CD14-positive monocyte (primary cell): ENCODE data around the gene MRTFA. TPM values are rescaled to one million over a fixed set of nuclear protein-coding genes. Genes with fewer than 3 reads are reported as not detected.

Source experiments
- DNase-seq, 3 donors: peaks; one replicate each; pipeline ENCODE4 v3.0.0-alpha.2; 2011 to 2022
- H2AFZ ChIP-seq: 2 replicates; pipeline ENCODE4 v1.6.0; 2012; ENCODE audit warnings: mild to moderate bottlenecking, low read depth, low read length, inconsistent platforms; ENCODE audit not compliant: insufficient read depth, poor library complexity, severe bottlenecking
- H3K27ac ChIP-seq, 2 donors: 1 replicate in 1 of 2; 2 replicates in 1 of 2; pipeline ENCODE4 v1.5.1; 2012 to 2013; ENCODE audit warnings: low read length in 2 of 2, control low read depth in 1 of 2, inconsistent platforms in 1 of 2, low read depth in 1 of 2, mild to moderate bottlenecking in 1 of 2
- H3K27me3 ChIP-seq, 2 donors: one replicate each; pipeline versions ENCODE4 v1.6.0 to v1.6.1; 2011 to 2013; ENCODE audit warnings: low read length in 2 of 2; ENCODE audit not compliant: control insufficient read depth in 2 of 2, insufficient read depth in 2 of 2
- H3K36me3 ChIP-seq, 2 donors: replicated peaks in 1 of 2; 1 replicate in 1 of 2; 2 replicates in 1 of 2; pipeline versions ENCODE4 v1.5.1 to v1.6.1; 2012 to 2013; ENCODE audit warnings: low read length in 2 of 2, control low read depth in 1 of 2, inconsistent platforms in 1 of 2, mild to moderate bottlenecking in 1 of 2; ENCODE audit not compliant: insufficient read depth in 2 of 2, control insufficient read depth in 1 of 2
- H3K4me1 ChIP-seq, 2 donors: 1 replicate in 1 of 2; 2 replicates in 1 of 2; pipeline versions ENCODE4 v1.5.1 to v1.6.1; 2012 to 2013; ENCODE audit warnings: low read length in 2 of 2, control low read depth in 1 of 2, inconsistent platforms in 1 of 2, mild to moderate bottlenecking in 1 of 2, moderate library complexity in 1 of 2; ENCODE audit not compliant: insufficient read depth in 2 of 2, control insufficient read depth in 1 of 2
- H3K4me2 ChIP-seq: replicated peaks from 2 replicates; pipeline ENCODE3; 2012; ENCODE audit warnings: low read length, moderate library complexity, mild to moderate bottlenecking; ENCODE audit not compliant: poor library complexity, severe bottlenecking; ENCODE audit errors: extremely low read depth
- H3K4me3 ChIP-seq, 3 experiments: fragments of 200-600 bp in 1 of 3; sonication (generic) in 1 of 3; replicated peaks in 1 of 3; 1 replicate in 2 of 3; 2 replicates in 1 of 3; pipeline ENCODE4 v1.5.1; 2011 to 2013; ENCODE audit warnings: low read length in 3 of 3, mild to moderate bottlenecking in 3 of 3, control low read depth in 2 of 3, low read depth in 2 of 3, inconsistent platforms in 1 of 3, moderate library complexity in 1 of 3
- H3K79me2 ChIP-seq: 2 replicates; pipeline ENCODE4 v1.6.0; 2012; ENCODE audit warnings: mild to moderate bottlenecking, control low read depth, inconsistent platforms, low read length, moderate library complexity; ENCODE audit not compliant: insufficient read depth
- H3K9ac ChIP-seq: 2 replicates; pipeline ENCODE4 v1.6.0; 2017; ENCODE audit warnings: low read length, mild to moderate bottlenecking; ENCODE audit not compliant: insufficient read depth, poor library complexity, severe bottlenecking
- H3K9me3 ChIP-seq, 2 donors: replicated peaks in 1 of 2; 1 replicate in 1 of 2; 2 replicates in 1 of 2; pipeline versions ENCODE4 v1.5.1 to v1.6.1; 2012 to 2013; ENCODE audit warnings: low read length in 2 of 2, control low read depth in 1 of 2; ENCODE audit not compliant: control insufficient read depth in 1 of 2, insufficient read depth in 1 of 2
- H4K20me1 ChIP-seq: 2 replicates; pipeline ENCODE4 v1.6.0; 2012; ENCODE audit warnings: mild to moderate bottlenecking, low read length, control low read depth, moderate library complexity; ENCODE audit not compliant: insufficient read depth
- H3K27ac Mint-ChIP-seq, 7 donors: one replicate each; pipeline ENCODE4 v1.8.0; 2020; ENCODE audit warnings: mild to moderate bottlenecking in 7 of 7, mixed read lengths in 7 of 7, moderate library complexity in 6 of 7, inconsistent platforms in 2 of 7
- H3K27me3 Mint-ChIP-seq, 3 donors: one replicate each; pipeline ENCODE4 v1.8.0; 2021 to 2022; ENCODE audit warnings: low read depth in 3 of 3, mild to moderate bottlenecking in 3 of 3, mixed read lengths in 3 of 3, moderate library complexity in 3 of 3, inconsistent platforms in 1 of 3
- H3K36me3 Mint-ChIP-seq, 2 donors: one replicate each; pipeline ENCODE4 v1.8.0; 2020; ENCODE audit warnings: mixed read lengths in 2 of 2, inconsistent platforms in 1 of 2, mild to moderate bottlenecking in 1 of 2
- H3K4me1 Mint-ChIP-seq: one replicate; pipeline ENCODE4 v1.8.0; 2020; ENCODE audit warnings: mild to moderate bottlenecking, mixed read lengths
- H3K4me3 Mint-ChIP-seq, 2 donors: one replicate each; pipeline ENCODE4 v1.8.0; 2020; ENCODE audit warnings: mild to moderate bottlenecking in 2 of 2, mixed read lengths in 2 of 2, moderate library complexity in 1 of 2
- H3K9me3 Mint-ChIP-seq, 7 donors: one replicate each; pipeline ENCODE4 v1.8.0; 2020 to 2022; ENCODE audit warnings: mixed read lengths in 7 of 7, mild to moderate bottlenecking in 6 of 7, moderate library complexity in 6 of 7, inconsistent platforms in 2 of 7
- CTCF ChIP-seq: fragments of 200-600 bp; IDR thresholded peaks from one replicate; pipeline ENCODE4 v1.8.0; 2022; ENCODE audit warnings: antibody characterized with exemption, mild to moderate bottlenecking
- WGBS: methylation state at CpG from one replicate; pipeline ENCODE4 v1.1.5; 2013; ENCODE audit warnings: missing lambda C conversion rate; ENCODE audit not compliant: insufficient coverage; 5-methylcytosine and 5-hydroxymethylcytosine counted together
- intact Hi-C, 2 donors: fragments of 100-400 bp; cut with micrococcal nuclease; formaldehyde crosslinking; loops; one replicate each; pipeline versions ENCODE4 v1.15.0 to v1.15.1; 2023
- polyA plus RNA-seq, 3 donors: library from polyadenylated mRNA; depleted of rRNA in 1 of 3; unstranded in 2 of 3; stranded (reverse) in 1 of 3; fragments of 300-500 nt in 2 of 3; fragments of >200 nt in 1 of 3; fragmentation: Illumina TruSeq in 2 of 3; gene quantifications; 1 replicate in 2 of 3; 2 replicates in 1 of 3; pipeline ENCODE4 v1.2.3, GENCODE V29; 2012 to 2021

The MRTFA gene
- polyA plus RNA-seq, 3 donors: 14.1 to 33.8 (median 18.9) TPM

GRCh38 chr22:40651563-40652501, 15.3 kb upstream of the MRTFA start:
- Histone ChIP-seq H3K4me2 (peak overlapping the region; percentile 44), H3K27ac (peak overlapping the region; percentile 68 to 85), H2AFZ (peak overlapping the region; percentile 67), H3K4me3 (peak overlapping the region; percentile 38 to 67 (median 51)), H3K79me2 (no peaks in the 10 kb centered on the region), H3K9me3 (no peaks in the 10 kb centered on the region), H3K4me1 (peaks cover 6 to 16% of the 10 kb centered on the region in 2 donors), H4K20me1 (no peaks in the 10 kb centered on the region), H3K36me3 (no peaks in the 10 kb centered on the region), H3K9ac (peak overlapping the region; percentile 71), H3K27me3 (no peaks in the 10 kb centered on the region)
- H3K27me3 Mint-ChIP-seq: peaks cover 0 to 14% (median 3%) of the 10 kb centered on the region in 3 donors
- H3K4me3 Mint-ChIP-seq: peak overlapping the region; percentile 70 to 85
- intact Hi-C loops: loop anchor here in 1 of 2 donors (10.0 kb wide), 1 partner anchor 243 kb away; no protein-coding TSS in a partner anchor
- peaks cover 0 to 2% (median 0%) of the 10 kb centered on the region in 7 donors for H3K9me3 Mint-ChIP-seq
- H3K36me3 Mint-ChIP-seq: no peaks in the 10 kb centered on the region
- DNase-seq: peak; percentile 89 to 95 (median 91)
- H3K27ac Mint-ChIP-seq: peak overlapping the region; percentile 82 to 95 (median 94)
- TF ChIP-seq CTCF: no peak
- WGBS: 45% methylated on average over 21 of the region's 33 CpGs
- H3K4me1 Mint-ChIP-seq: peaks cover 7% of the 10 kb centered on the region

GRCh38 chr22:40651057-40651456, 14.5 kb upstream of the MRTFA start:
- Mint-ChIP-seq H3K36me3 (no peaks in the 10 kb centered on the region), H3K9me3 (peaks cover 0 to 2% (median 0%) of the 10 kb centered on the region in 7 donors), H3K27me3 (peaks cover 0 to 14% (median 3%) of the 10 kb centered on the region in 3 donors), H3K4me1 (peaks cover 9% of the 10 kb centered on the region), H3K27ac (peak overlapping the region in 5 of 7 donors; percentile 82 to 94 (median 94)), H3K4me3 (no peak overlapping the region)
- H2AFZ ChIP-seq: peak overlapping the region; percentile 67
- H3K9me3 ChIP-seq: no peaks in the 10 kb centered on the region
- peak overlapping the region; percentile 41 for H3K4me2 ChIP-seq
- intact Hi-C loops: loop anchor here in 1 of 2 donors (10.0 kb wide), 1 partner anchor 244 kb away; no protein-coding TSS in a partner anchor
- DNase-seq: no peak
- H3K4me3 ChIP-seq: peak overlapping the region in 1 of 3 experiments; percentile 67
- 80% methylated on average over 1 of the region's 2 CpGs for WGBS
- H3K79me2 ChIP-seq: no peaks in the 10 kb centered on the region
- no peaks in the 10 kb centered on the region for H3K36me3 ChIP-seq
- H3K9ac ChIP-seq: peak overlapping the region; percentile 71
- H4K20me1 ChIP-seq: no peaks in the 10 kb centered on the region
- peaks cover 11 to 21% of the 10 kb centered on the region in 2 donors for H3K4me1 ChIP-seq
- no peak for TF ChIP-seq CTCF
- H3K27me3 ChIP-seq: no peaks in the 10 kb centered on the region
- H3K27ac ChIP-seq: peak overlapping the region in 1 of 2 donors; percentile 85
